NB4 (cell line): ENCODE measurements around the gene WDR38.

Experiments used
- CTCF ChIP-seq: IDR thresholded peaks from one replicate; pipeline ENCODE4 v1.5.1; 2012; ENCODE audit warnings: low read depth, low read length
- MAX ChIP-seq: IDR thresholded peaks from 2 replicates; pipeline ENCODE4 v1.6.1; 2011; ENCODE audit warnings: low read depth, low read length
- MYC ChIP-seq: IDR thresholded peaks from 2 replicates; pipeline ENCODE4 v1.6.1; 2011; ENCODE audit warnings: low read depth, low read length

- TF ChIP-seq CTCF (no peak), MYC (no peak), MAX (no peak)
Measured at GRCh38 chr9:124829334-124829669, 24.0 kb upstream of the WDR38 start.
